H9 (cell line): ENCODE results near the gene MSI2. TPM values are rescaled to one million over a fixed set of nuclear protein-coding genes. Genes with fewer than 3 reads are reported as not detected.

Experiments used
- DNase-seq: peaks from one replicate; pipeline ENCODE4 v3.0.0-alpha.2; 2017
- H2AFZ ChIP-seq: one replicate; pipeline ENCODE4 v1.6.1; 2013; ENCODE audit warnings: mild to moderate bottlenecking, low read length, control low read depth, moderate library complexity
- H2AK5ac ChIP-seq: 2 replicates; pipeline ENCODE4 v1.6.1; 2013; ENCODE audit warnings: low read length, control low read depth, mixed read lengths; ENCODE audit not compliant: insufficient read length
- H2BK120ac ChIP-seq: one replicate; pipeline ENCODE4 v1.6.1; 2013; ENCODE audit warnings: low read depth, mild to moderate bottlenecking, low read length, control low read depth, inconsistent platforms; ENCODE audit not compliant: poor library complexity, severe bottlenecking
- H2BK12ac ChIP-seq: 2 replicates; pipeline ENCODE4 v1.6.1; 2013; ENCODE audit warnings: low read length, control low read depth, mixed read lengths, low read depth; ENCODE audit not compliant: insufficient read length
- H2BK15ac ChIP-seq: 2 replicates; pipeline ENCODE4 v1.6.1; 2013; ENCODE audit warnings: low read depth, low read length, control low read depth
- H2BK20ac ChIP-seq: one replicate; pipeline ENCODE4 v1.6.1; 2013; ENCODE audit warnings: low read depth, mild to moderate bottlenecking, low read length, control low read depth, inconsistent platforms; ENCODE audit not compliant: poor library complexity, severe bottlenecking
- H2BK5ac ChIP-seq: 2 replicates; pipeline ENCODE4 v1.6.1; 2013; ENCODE audit warnings: low read length, control low read depth, mixed read lengths; ENCODE audit not compliant: insufficient read length
- H3K14ac ChIP-seq: 2 replicates; pipeline ENCODE4 v1.6.1; 2013; ENCODE audit warnings: low read length, control low read depth; ENCODE audit not compliant: insufficient read depth
- H3K18ac ChIP-seq: 2 replicates; pipeline ENCODE4 v1.6.1; 2013; ENCODE audit warnings: low read depth, mild to moderate bottlenecking, mixed read lengths, low read length, control low read depth; ENCODE audit not compliant: insufficient read length
- H3K23ac ChIP-seq: 2 replicates; pipeline ENCODE4 v1.6.1; 2013; ENCODE audit warnings: low read length, control low read depth, mixed read lengths, low read depth; ENCODE audit not compliant: insufficient read length
- H3K23me2 ChIP-seq: 2 replicates; pipeline ENCODE4 v1.6.1; 2013; ENCODE audit warnings: low read depth, mild to moderate bottlenecking, mixed read lengths, low read length, control low read depth; ENCODE audit not compliant: insufficient read length, poor library complexity, severe bottlenecking
- H3K27ac ChIP-seq: 2 replicates; pipeline ENCODE4 v1.5.1; 2013; ENCODE audit warnings: low read length, control low read depth, mixed read lengths, low read depth; ENCODE audit not compliant: insufficient read length
- H3K27me3 ChIP-seq: 2 replicates; pipeline ENCODE4 v1.6.1; 2013; ENCODE audit warnings: low read length, control low read depth, inconsistent platforms; ENCODE audit not compliant: insufficient read depth
- H3K4ac ChIP-seq: 2 replicates; pipeline ENCODE4 v1.6.1; 2013; ENCODE audit warnings: low read depth, mild to moderate bottlenecking, control low read depth, inconsistent platforms, low read length, moderate library complexity
- H3K4me1 ChIP-seq: 2 replicates; pipeline ENCODE4 v1.6.1; 2013; ENCODE audit warnings: low read length, control low read depth, inconsistent platforms; ENCODE audit not compliant: insufficient read depth
- H3K4me2 ChIP-seq: 2 replicates; pipeline ENCODE4 v1.6.1; 2013; ENCODE audit warnings: low read length, control low read depth, mixed read lengths; ENCODE audit not compliant: insufficient read length, insufficient read depth
- H3K56ac ChIP-seq: 2 replicates; pipeline ENCODE4 v1.6.1; 2013; ENCODE audit warnings: low read depth, mild to moderate bottlenecking, mixed read lengths, low read length, control low read depth; ENCODE audit not compliant: insufficient read length
- H3K79me1 ChIP-seq: 2 replicates; pipeline ENCODE4 v1.6.1; 2013; ENCODE audit warnings: low read depth, mild to moderate bottlenecking, moderate library complexity, low read length, control low read depth, inconsistent platforms; ENCODE audit not compliant: insufficient read depth, poor library complexity, severe bottlenecking
- H3K79me2 ChIP-seq: 2 replicates; pipeline ENCODE4 v1.6.1; 2013; ENCODE audit warnings: low read length, control low read depth, inconsistent platforms; ENCODE audit not compliant: insufficient read depth
- H3K9ac ChIP-seq: 2 replicates; pipeline ENCODE4 v1.6.1; 2013; ENCODE audit warnings: low read length, control low read depth, mixed read lengths; ENCODE audit not compliant: insufficient read length; ENCODE audit errors: extremely low read depth
- H3K9me3 ChIP-seq: one replicate; pipeline ENCODE4 v1.6.1; 2013; ENCODE audit warnings: low read depth, low read length, inconsistent platforms; ENCODE audit not compliant: control insufficient read depth
- H3T11ph ChIP-seq: one replicate; pipeline ENCODE4 v1.6.1; 2013; ENCODE audit warnings: mild to moderate bottlenecking, low read length, control low read depth, inconsistent platforms
- H4K20me1 ChIP-seq: one replicate; pipeline ENCODE4 v1.6.1; 2013; ENCODE audit not compliant: control insufficient read depth, insufficient read length, insufficient read depth
- H4K5ac ChIP-seq: 2 replicates; pipeline ENCODE4 v1.6.1; 2013; ENCODE audit warnings: low read depth, mild to moderate bottlenecking, mixed read lengths, low read length, control low read depth; ENCODE audit not compliant: insufficient read length
- H4K8ac ChIP-seq: replicated peaks from 2 replicates; pipeline ENCODE4 v1.6.1; 2013; ENCODE audit warnings: low read length, control low read depth, mixed read lengths, low read depth; ENCODE audit not compliant: insufficient read length
- H4K91ac ChIP-seq: 2 replicates; pipeline ENCODE4 v1.6.1; 2013; ENCODE audit warnings: low read depth, mild to moderate bottlenecking, moderate library complexity, mixed read lengths, low read length, control low read depth; ENCODE audit not compliant: insufficient read length
- H3K27ac Mint-ChIP-seq, 3 experiments: 2 replicates in 2 of 3; 3 replicates in 1 of 3; pipeline ENCODE4 v1.8.0; 2020 to 2021; ENCODE audit warnings: mixed read lengths in 3 of 3, mild to moderate bottlenecking in 1 of 3, moderate library complexity in 1 of 3
- H3K27me3 Mint-ChIP-seq: 2 replicates; pipeline ENCODE4 v1.8.0; 2021; ENCODE audit warnings: low read depth, mild to moderate bottlenecking, moderate library complexity, mixed read lengths
- H3K36me3 Mint-ChIP-seq, 3 experiments: 2 replicates in 2 of 3; 3 replicates in 1 of 3; pipeline ENCODE4 v1.8.0; 2020 to 2021; ENCODE audit warnings: low read depth in 3 of 3, mixed read lengths in 3 of 3; ENCODE audit not compliant: insufficient read depth in 1 of 3
- H3K4me1 Mint-ChIP-seq, 2 experiments: 2 replicates each; pipeline ENCODE4 v1.8.0; 2020; ENCODE audit warnings: mixed read lengths in 2 of 2
- H3K4me3 Mint-ChIP-seq, 2 experiments: 2 replicates in 1 of 2; 3 replicates in 1 of 2; pipeline ENCODE4 v1.8.0; 2020 to 2021; ENCODE audit warnings: mild to moderate bottlenecking in 2 of 2, mixed read lengths in 2 of 2, moderate library complexity in 1 of 2
- H3K9me3 Mint-ChIP-seq, 2 experiments: 2 replicates in 1 of 2; 3 replicates in 1 of 2; pipeline ENCODE4 v1.8.0; 2020; ENCODE audit warnings: mild to moderate bottlenecking in 2 of 2, mixed read lengths in 2 of 2, moderate library complexity in 1 of 2
- CTCF ChIP-seq: fragments of 200-600 bp; sonication (generic); conservative IDR thresholded peaks from 3 replicates; pipeline ENCODE4 v1.8.0; 2021; ENCODE audit warnings: antibody characterized with exemption, mild to moderate bottlenecking
- WGBS: extraction: QIAGEN DNeasy Blood & Tissue Kit; methylation state at CpG from one replicate; pipeline ENCODE4 v1.1.7; 2013; ENCODE audit warnings: missing lambda C conversion rate, low lambda C conversion rate, mixed read lengths; ENCODE audit not compliant: insufficient read length; ENCODE audit errors: extremely low coverage; 5-methylcytosine and 5-hydroxymethylcytosine counted together
- total RNA-seq: library from RNA; stranded (reverse); gene quantifications from 2 replicates; pipeline ENCODE4 v1.2.1, GENCODE V29; 2021

Gene MSI2
- total RNA-seq, 1 experiment from 2014 or later = 98.5 TPM

GRCh38 chr17:57344261-57344660, 87.9 kb downstream of the MSI2 start:
- no peak overlapping the region for H2BK15ac ChIP-seq
- H4K5ac ChIP-seq = no peak overlapping the region
- H3K4me3 Mint-ChIP-seq = no peak overlapping the region
- no peaks in the 10 kb centered on the region for H3K9me3 Mint-ChIP-seq
- peaks cover 23 to 29% (median 27%) of the 10 kb centered on the region in 3 experiments; a peak in 6 of 7 replicates for H3K36me3 Mint-ChIP-seq
- no peak overlapping the region for H2AFZ ChIP-seq
- no peaks in the 10 kb centered on the region for H3K9me3 ChIP-seq
- no peak overlapping the region for H2BK20ac ChIP-seq
- DNase-seq = no peak
- H3K4me2 ChIP-seq = no peak overlapping the region
- no peaks in the 10 kb centered on the region for H3K23me2 ChIP-seq
- no peaks in the 10 kb centered on the region for H3K79me2 ChIP-seq
- H2BK120ac ChIP-seq = no peak overlapping the region
- H3K56ac ChIP-seq = no peak overlapping the region
- H3K27me3 ChIP-seq = no peaks in the 10 kb centered on the region
- no peak overlapping the region for H3K9ac ChIP-seq
- no peak overlapping the region for H2BK5ac ChIP-seq
- no peak overlapping the region for H2AK5ac ChIP-seq
- no CpG with 5 or more reads among the region's 4 CpGs for whole genome bisulfite sequencing
- no peak overlapping the region for H3K14ac ChIP-seq
- H3K79me1 ChIP-seq = no peaks in the 10 kb centered on the region
- H4K91ac ChIP-seq = no peak overlapping the region
- H3K27ac ChIP-seq = no peak overlapping the region
- H3K27me3 Mint-ChIP-seq = no peaks in the 10 kb centered on the region; the same call in 1 of the 2 replicates
- H3K18ac ChIP-seq = no peak overlapping the region
- no peak for TF ChIP-seq CTCF
- H3K4me1 Mint-ChIP-seq = peaks cover 40 to 51% of the 10 kb centered on the region in 2 experiments
- no peak overlapping the region for H3K4ac ChIP-seq
- no peak overlapping the region for H4K8ac ChIP-seq
- H4K20me1 ChIP-seq = no peaks in the 10 kb centered on the region
- no peak overlapping the region for H3K27ac Mint-ChIP-seq
- H2BK12ac ChIP-seq = no peak overlapping the region
- no peak overlapping the region for H3T11ph ChIP-seq
- peaks cover 13% of the 10 kb centered on the region for H3K4me1 ChIP-seq
- no peak overlapping the region for H3K23ac ChIP-seq
